Glomerular visceral epithelial cell (primary cell): ENCODE results near the gene PCSK5.
"Not testable (repeated sequence)": the region's sequence is repeated elsewhere in the genome, so short reads cannot be mapped to it uniquely, and the experiment has no call there.

Experiments
- DNase-seq: peaks from one replicate; pipeline ENCODE4 v3.0.0-alpha.2; 2016; ENCODE audit errors: extremely low spot score

The PCSK5 gene

GRCh38 chr9:76310991-76311390 is 420.5 kb downstream of the PCSK5 start:
- DNase-seq, result no peak

GRCh38 chr9:76311537-76311936 is 421.1 kb downstream of the PCSK5 start:
- DNase-seq, result no peak

- no peak for DNase-seq
These were observed 423.3 kb downstream of the PCSK5 start for GRCh38 chr9:76313771-76314170.

- DNase-seq, result no peak
These were observed 423.8 kb downstream of the PCSK5 start for GRCh38 chr9:76314321-76314720.

GRCh38 chr9:76316069-76316468 is 425.6 kb downstream of the PCSK5 start:
- DNase-seq, result no peak

- DNase-seq, result peak; percentile 56
These were observed 429.0 kb downstream of the PCSK5 start for GRCh38 chr9:76319466-76319865.

GRCh38 chr9:76321195-76321828 is 430.8 kb downstream of the PCSK5 start:
- peak; percentile 66 for DNase-seq

- no peak for DNase-seq
These were observed 432.3 kb downstream of the PCSK5 start for GRCh38 chr9:76322810-76323209.

- no peak for DNase-seq
These were observed 433.0 kb downstream of the PCSK5 start for GRCh38 chr9:76323490-76323889.

GRCh38 chr9:76324030-76324429 is 433.6 kb downstream of the PCSK5 start:
- DNase-seq, result not testable (repeated sequence)

GRCh38 chr9:76330034-76330433 is 439.6 kb downstream of the PCSK5 start:
- no peak for DNase-seq

- DNase-seq, result no peak
These were observed 442.9 kb downstream of the PCSK5 start for GRCh38 chr9:76333388-76333787.

- DNase-seq, result no peak
These were observed 443.5 kb downstream of the PCSK5 start for GRCh38 chr9:76333964-76334363.

GRCh38 chr9:76336027-76336426 is 445.6 kb downstream of the PCSK5 start:
- no peak for DNase-seq

GRCh38 chr9:76338418-76338817 is 447.9 kb downstream of the PCSK5 start:
- no peak for DNase-seq

- no peak for DNase-seq
These were observed 451.1 kb downstream of the PCSK5 start for GRCh38 chr9:76341616-76342015.

- no peak for DNase-seq
These were observed 451.7 kb downstream of the PCSK5 start for GRCh38 chr9:76342201-76342600.

GRCh38 chr9:76342858-76343257 is 452.4 kb downstream of the PCSK5 start:
- DNase-seq, result no peak

GRCh38 chr9:76349865-76350264 is 459.4 kb downstream of the PCSK5 start:
- DNase-seq, result no peak

- no peak for DNase-seq
These were observed 460.5 kb downstream of the PCSK5 start for GRCh38 chr9:76351006-76351405.

- no peak for DNase-seq
These were observed 461.6 kb downstream of the PCSK5 start for GRCh38 chr9:76352026-76352620.

GRCh38 chr9:76353280-76353679 is 462.8 kb downstream of the PCSK5 start:
- DNase-seq, result peak; percentile 67

GRCh38 chr9:76354221-76354620 is 463.7 kb downstream of the PCSK5 start:
- no peak for DNase-seq

- DNase-seq, result no peak
These were observed 465.4 kb downstream of the PCSK5 start for GRCh38 chr9:76355886-76356285.
